ENCODE results near the gene CDK9. TPM values are rescaled to one million over a fixed set of nuclear protein-coding genes. Genes with fewer than 3 reads are reported as not detected.
A peak's percentile ranks its signal among the peaks of the same experiment; 100 is the strongest.

CDK9 gene
- total RNA-seq: 10 to 100 TPM; 37.2 to 53.3 TPM

DNA sequence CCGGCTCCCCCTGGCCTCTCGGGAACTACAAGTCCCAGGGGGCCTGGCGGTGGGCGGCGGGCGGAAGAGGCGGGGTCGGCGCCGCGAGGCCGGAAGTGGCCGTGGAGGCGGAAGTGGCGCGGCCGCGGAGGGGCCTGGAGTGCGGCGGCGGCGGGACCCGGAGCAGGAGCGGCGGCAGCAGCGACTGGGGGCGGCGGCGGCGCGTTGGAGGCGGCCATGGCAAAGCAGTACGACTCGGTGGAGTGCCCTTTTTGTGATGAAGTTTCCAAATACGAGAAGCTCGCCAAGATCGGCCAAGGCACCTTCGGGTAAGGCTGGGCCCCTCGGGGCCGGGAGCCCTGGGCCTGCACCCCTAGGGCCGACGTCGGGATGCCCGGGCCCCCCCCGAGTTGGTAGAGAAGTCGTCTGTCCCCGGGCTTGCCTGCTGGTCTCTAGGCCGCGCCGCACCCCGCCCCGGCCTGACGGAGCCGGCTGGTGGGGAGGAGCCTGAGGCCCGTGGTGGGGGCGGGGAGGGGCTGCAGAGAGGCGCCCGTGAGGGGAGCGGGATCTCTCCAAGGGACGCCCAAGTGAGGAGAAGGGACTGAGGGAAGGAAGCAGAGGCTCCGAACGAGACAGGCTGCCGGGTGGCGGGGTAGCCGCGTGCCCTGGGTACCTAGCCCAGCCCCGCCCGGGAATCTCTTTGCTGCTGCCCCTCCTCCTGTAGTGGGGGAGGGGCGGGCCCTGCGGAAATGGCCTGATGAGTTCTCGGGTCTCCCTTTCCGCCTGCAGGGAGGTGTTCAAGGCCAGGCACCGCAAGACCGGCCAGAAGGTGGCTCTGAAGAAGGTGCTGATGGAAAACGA lies at the start of gene CDK9:
TSS of gene CDK9 (plus strand) at position 102 of the 840 bp plus-strand sequence. CDS start at position 217, 115 bp downstream.
- Histone ChIP-seq H3K27me3 (no peaks in the 10 kb centered on the region), H3K4me1 (peaks cover 0 to 57% of the 10 kb centered on the region in 2 donors), H3K9me3 (no peaks in the 10 kb centered on the region), H3K4me3 (peak within 1 kb of the TSS; percentile 83 to 99), H3K27ac (peak within 1 kb of the TSS; percentile 88 to 96), H3K36me3 (peaks cover 41% of the 10 kb centered on the region)
- TF ChIP-seq, protein P1, sequence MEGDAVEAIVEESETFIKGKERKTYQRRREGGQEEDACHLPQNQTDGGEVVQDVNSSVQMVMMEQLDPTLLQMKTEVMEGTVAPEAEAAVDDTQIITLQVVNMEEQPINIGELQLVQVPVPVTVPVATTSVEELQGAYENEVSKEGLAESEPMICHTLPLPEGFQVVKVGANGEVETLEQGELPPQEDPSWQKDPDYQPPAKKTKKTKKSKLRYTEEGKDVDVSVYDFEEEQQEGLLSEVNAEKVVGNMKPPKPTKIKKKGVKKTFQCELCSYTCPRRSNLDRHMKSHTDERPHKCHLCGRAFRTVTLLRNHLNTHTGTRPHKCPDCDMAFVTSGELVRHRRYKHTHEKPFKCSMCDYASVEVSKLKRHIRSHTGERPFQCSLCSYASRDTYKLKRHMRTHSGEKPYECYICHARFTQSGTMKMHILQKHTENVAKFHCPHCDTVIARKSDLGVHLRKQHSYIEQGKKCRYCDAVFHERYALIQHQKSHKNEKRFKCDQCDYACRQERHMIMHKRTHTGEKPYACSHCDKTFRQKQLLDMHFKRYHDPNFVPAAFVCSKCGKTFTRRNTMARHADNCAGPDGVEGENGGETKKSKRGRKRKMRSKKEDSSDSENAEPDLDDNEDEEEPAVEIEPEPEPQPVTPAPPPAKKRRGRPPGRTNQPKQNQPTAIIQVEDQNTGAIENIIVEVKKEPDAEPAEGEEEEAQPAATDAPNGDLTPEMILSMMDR (IDR thresholded peaks at IDR 0.05): no peak
- DNase-seq (ENCODE audit: low spot score): peak; percentile 90

DNA sequence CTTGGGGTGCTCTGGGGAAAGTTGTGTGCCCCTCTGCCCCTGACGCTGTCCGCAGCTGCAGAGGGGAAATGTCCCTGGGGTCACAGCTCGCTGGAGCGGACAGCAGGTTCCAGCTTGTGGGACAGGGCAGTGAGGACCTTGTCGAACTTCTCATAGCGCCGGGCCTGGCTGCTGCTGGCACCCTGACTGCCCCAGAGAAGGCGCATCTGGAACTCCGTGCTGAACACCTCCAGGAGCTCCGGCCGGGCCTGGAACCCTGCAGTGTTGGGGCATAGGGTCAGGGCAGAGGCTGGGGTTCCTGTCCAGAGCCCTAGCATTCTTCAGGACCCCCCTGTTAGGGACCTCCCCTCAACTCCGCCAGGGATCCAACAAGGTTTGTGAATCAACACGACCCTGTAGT lies 47.2 kb upstream of the CDK9 start:
- peaks cover 0 to 23% of the 10 kb centered on the region in 2 donors for H3K4me1 ChIP-seq
- no peaks in the 10 kb centered on the region for H3K36me3 ChIP-seq
- no peak overlapping the region for H3K27ac ChIP-seq
- no peaks in the 10 kb centered on the region for H3K27me3 ChIP-seq
- H3K4me3 ChIP-seq: no peak overlapping the region
- DNase-seq (ENCODE audit: low spot score): no peak
- no peaks in the 10 kb centered on the region for H3K9me3 ChIP-seq
- TF ChIP-seq, protein P1 (IDR thresholded peaks at IDR 0.05): no peak

DNA sequence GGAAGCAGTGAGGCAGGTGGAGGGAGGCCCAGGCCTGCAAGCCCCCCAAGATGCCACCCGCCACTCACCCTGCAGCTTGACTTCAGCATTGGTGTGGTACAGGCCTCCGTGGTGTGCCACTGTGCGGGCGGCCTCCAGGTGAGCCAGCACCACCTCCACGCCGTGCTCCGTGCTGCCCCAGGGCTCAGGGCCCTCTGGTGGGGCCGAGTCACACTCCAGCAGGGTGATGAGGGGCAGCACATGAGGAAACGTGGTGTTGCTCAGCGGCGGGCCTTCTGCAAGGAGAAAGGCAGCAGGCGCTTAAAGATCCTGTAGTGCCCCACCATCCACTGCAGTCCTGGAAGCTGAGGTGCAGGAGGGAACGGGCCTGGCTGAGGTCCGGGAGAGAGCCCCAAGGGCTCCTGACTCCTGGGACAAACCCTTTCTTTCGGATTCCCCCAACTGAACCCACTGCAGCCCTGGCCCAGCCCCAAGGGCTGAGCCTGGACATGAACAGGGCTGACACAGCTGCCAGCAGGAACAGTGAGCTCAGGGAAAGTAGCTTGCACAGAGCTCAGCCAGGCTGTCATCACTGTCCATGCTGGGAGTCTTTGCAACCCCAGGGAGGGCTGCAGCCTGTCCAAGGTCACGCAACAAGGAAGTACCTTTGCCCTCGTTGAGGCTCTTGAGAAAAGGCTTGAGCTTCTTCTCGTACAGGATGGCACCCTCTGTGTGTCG lies 46.1 kb upstream of the CDK9 start:
- Histone ChIP-seq H3K9me3 (no peaks in the 10 kb centered on the region), H3K36me3 (no peaks in the 10 kb centered on the region), H3K27ac (peak overlapping the region; percentile 60 to 81), H3K4me3 (no peak overlapping the region), H3K4me1 (peaks cover 0 to 14% of the 10 kb centered on the region in 2 donors), H3K27me3 (no peaks in the 10 kb centered on the region)
- DNase-seq (ENCODE audit: low spot score): no peak
- TF ChIP-seq, protein P1 (IDR thresholded peaks at IDR 0.05): no peak

DNA sequence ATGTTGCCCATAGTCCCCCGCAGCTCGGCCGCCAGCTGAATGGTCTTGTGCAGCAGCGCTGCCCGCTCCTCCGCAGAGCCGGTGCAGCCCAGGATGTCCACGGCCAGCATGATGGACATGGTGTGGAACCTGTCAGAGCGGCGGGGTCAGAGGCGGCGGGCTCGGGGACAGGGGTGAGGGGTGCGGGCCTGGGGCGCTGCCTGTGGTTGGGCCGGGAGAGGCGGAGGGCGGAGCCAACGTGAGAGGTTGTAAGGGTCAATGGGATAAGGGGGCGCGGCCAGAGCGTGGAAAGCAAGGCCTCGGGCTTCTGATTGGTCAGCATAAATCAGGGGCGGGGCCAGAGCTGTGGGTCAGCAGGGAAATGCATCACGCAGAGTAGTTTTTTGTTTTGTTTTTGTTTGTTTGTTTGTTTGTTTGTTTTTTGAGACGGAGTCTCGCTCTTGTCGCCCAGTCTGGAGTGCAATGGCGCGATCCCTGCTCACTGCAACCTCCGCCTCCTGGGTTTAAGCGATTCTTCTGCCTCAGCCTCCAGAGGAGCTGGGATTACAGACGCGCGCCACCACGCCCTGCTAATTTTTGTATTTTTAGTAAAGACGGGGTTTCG lies 43.9 kb upstream of the CDK9 start:
- no peaks in the 10 kb centered on the region for H3K36me3 ChIP-seq
- H3K4me1 ChIP-seq: peaks cover 0 to 8% of the 10 kb centered on the region in 2 donors
- H3K27me3 ChIP-seq: no peaks in the 10 kb centered on the region
- DNase-seq (ENCODE audit: low spot score): no peak
- H3K9me3 ChIP-seq: no peaks in the 10 kb centered on the region
- TF ChIP-seq, protein P1 (IDR thresholded peaks at IDR 0.05): no peak
- H3K27ac ChIP-seq: peak overlapping the region in 1 of 2 donors; percentile 81
- H3K4me3 ChIP-seq: peak overlapping the region; percentile 34 to 43

DNA sequence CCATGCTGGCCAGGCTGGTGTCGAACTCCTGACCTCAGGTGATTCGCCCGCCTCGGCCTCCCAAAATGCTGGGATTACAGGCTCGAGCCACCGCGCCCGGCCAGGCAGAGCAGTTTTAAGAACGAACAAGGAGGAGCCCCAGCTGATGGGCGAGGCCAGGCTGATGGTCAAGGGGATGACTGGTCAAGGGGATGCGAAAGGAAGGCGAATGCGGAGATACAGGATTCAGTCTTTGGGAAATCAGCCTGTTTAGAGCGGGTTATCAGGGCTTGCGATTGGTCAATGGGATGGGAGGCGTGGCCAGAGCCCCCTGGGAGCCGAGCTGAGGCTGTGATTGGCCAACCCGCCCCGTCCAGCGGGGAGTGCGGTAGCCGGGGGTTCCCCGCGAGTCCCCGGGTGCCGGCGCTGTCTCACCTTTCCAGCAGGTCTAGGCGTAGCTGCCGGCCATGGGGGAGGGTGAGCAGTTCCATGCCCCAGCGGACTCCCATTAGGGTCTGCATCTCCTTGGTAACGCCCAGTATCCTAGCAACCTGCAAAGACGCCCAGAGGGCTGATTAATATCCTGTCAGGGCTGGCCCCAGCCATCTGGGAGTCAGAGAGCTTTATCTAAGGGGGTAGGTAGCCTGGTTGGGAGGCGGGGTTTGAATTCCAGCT lies 43.3 kb upstream of the CDK9 start:
- Histone ChIP-seq H3K4me1 (peaks cover 0 to 8% of the 10 kb centered on the region in 2 donors), H3K27ac (no peak overlapping the region), H3K27me3 (no peaks in the 10 kb centered on the region), H3K9me3 (no peaks in the 10 kb centered on the region), H3K36me3 (no peaks in the 10 kb centered on the region), H3K4me3 (peak overlapping the region; percentile 34 to 43)
- DNase-seq (ENCODE audit: low spot score): no peak
- TF ChIP-seq, protein P1 (IDR thresholded peaks at IDR 0.05): no peak

Measured in right atrium auricular region (tissue), 2 donors.